ENCODE data around the gene HBS1L.

HBS1L gene

GRCh38 chr6:134956676-134957075, 97.9 kb downstream of the HBS1L start:
- Histone ChIP-seq H3K79me2 (ENCODE audit: insufficient read depth, low read length) (no peaks in the 10 kb centered on the region), H3K9me3 (ENCODE audit: insufficient read depth, low read length) (no peaks in the 10 kb centered on the region), H3K27ac (ENCODE audit: low read depth, low read length) (no peak overlapping the region), H3K36me3 (ENCODE audit: low read length) (no peaks in the 10 kb centered on the region), H2AFZ (ENCODE audit: low read depth, low read length, severe bottlenecking) (no peak overlapping the region), H4K20me1 (ENCODE audit: low read depth, low read length) (no peaks in the 10 kb centered on the region), H3K9ac (ENCODE audit: low read length) (no peak overlapping the region), H3K4me2 (ENCODE audit: low read depth, low read length, poor library complexity, severe bottlenecking) (no peak overlapping the region), H3K4me3 (ENCODE audit: insufficient read depth, low read length, poor library complexity, severe bottlenecking) (no peak overlapping the region), H3K9me2 (replicated peaks; ENCODE audit: insufficient read depth, low read length) (no peaks in the 10 kb centered on the region), H3K27me3 (ENCODE audit: low read length) (no peaks in the 10 kb centered on the region), H3F3A (ENCODE audit: insufficient read depth) (no peaks in the 10 kb centered on the region)
- TF ChIP-seq EZH2phosphoT487 (conservative IDR thresholded peaks at IDR 0.05; ENCODE audit: low read length): no peak
- no peak for TF ChIP-seq CTCF (IDR thresholded peaks at IDR 0.05; ENCODE audit: insufficient read depth, low read length, poor library complexity, severe bottlenecking)

DNA sequence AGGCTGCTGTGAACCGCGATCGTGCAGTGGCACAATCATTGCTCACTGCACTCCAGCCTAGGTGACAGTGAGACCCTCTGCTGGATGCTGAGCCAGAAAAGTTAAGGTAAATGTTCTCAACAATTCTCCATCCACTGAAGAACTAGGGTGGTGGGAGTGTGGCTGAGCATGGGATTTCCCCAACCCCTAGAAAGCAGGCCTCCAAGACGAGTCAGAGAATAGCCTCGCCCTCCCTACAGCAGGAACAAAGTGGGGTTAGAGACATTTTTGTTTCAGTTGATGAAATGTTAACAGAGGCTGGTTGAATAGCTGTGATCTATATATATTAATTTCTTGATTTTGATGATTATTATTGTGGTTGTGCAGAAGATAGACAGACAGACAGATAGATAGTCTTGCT, 98.6 kb downstream of the HBS1L start:
- Histone ChIP-seq H3K9me2 (replicated peaks; ENCODE audit: insufficient read depth, low read length) (no peaks in the 10 kb centered on the region), H3K4me3 (ENCODE audit: insufficient read depth, low read length, poor library complexity, severe bottlenecking) (no peak overlapping the region), H3K4me2 (ENCODE audit: low read depth, low read length, poor library complexity, severe bottlenecking) (no peak overlapping the region), H2AFZ (ENCODE audit: low read depth, low read length, severe bottlenecking) (no peak overlapping the region), H3K9me3 (ENCODE audit: insufficient read depth, low read length) (no peaks in the 10 kb centered on the region), H3K9ac (ENCODE audit: low read length) (no peak overlapping the region), H4K20me1 (ENCODE audit: low read depth, low read length) (no peaks in the 10 kb centered on the region), H3K36me3 (ENCODE audit: low read length) (no peaks in the 10 kb centered on the region), H3K27ac (ENCODE audit: low read depth, low read length) (no peak overlapping the region), H3F3A (ENCODE audit: insufficient read depth) (no peaks in the 10 kb centered on the region), H3K27me3 (ENCODE audit: low read length) (no peaks in the 10 kb centered on the region), H3K79me2 (ENCODE audit: insufficient read depth, low read length) (no peaks in the 10 kb centered on the region)
- TF ChIP-seq CTCF (IDR thresholded peaks at IDR 0.05; ENCODE audit: insufficient read depth, low read length, poor library complexity, severe bottlenecking): no peak
- TF ChIP-seq EZH2phosphoT487 (conservative IDR thresholded peaks at IDR 0.05; ENCODE audit: low read length): no peak

- Histone ChIP-seq H4K20me1 (ENCODE audit: low read depth, low read length) (no peaks in the 10 kb centered on the region), H3K79me2 (ENCODE audit: insufficient read depth, low read length) (no peaks in the 10 kb centered on the region), H3K4me3 (ENCODE audit: insufficient read depth, low read length, poor library complexity, severe bottlenecking) (no peak overlapping the region), H3F3A (ENCODE audit: insufficient read depth) (no peaks in the 10 kb centered on the region), H3K9me2 (replicated peaks; ENCODE audit: insufficient read depth, low read length) (no peaks in the 10 kb centered on the region), H3K36me3 (ENCODE audit: low read length) (no peaks in the 10 kb centered on the region), H3K9ac (ENCODE audit: low read length) (no peak overlapping the region), H3K4me2 (ENCODE audit: low read depth, low read length, poor library complexity, severe bottlenecking) (no peak overlapping the region), H2AFZ (ENCODE audit: low read depth, low read length, severe bottlenecking) (no peak overlapping the region), H3K27me3 (ENCODE audit: low read length) (no peaks in the 10 kb centered on the region), H3K27ac (ENCODE audit: low read depth, low read length) (no peak overlapping the region), H3K9me3 (ENCODE audit: insufficient read depth, low read length) (no peaks in the 10 kb centered on the region)
- TF ChIP-seq CTCF (IDR thresholded peaks at IDR 0.05; ENCODE audit: insufficient read depth, low read length, poor library complexity, severe bottlenecking): no peak
- no peak for TF ChIP-seq EZH2phosphoT487 (conservative IDR thresholded peaks at IDR 0.05; ENCODE audit: low read length)
These were observed 100.2 kb downstream of the HBS1L start for GRCh38 chr6:134954272-134955000.

Measured in SU-DHL-6 (cell line).